GM19324 (cell line): ENCODE measurements around the gene MRC2.
"Not testable (repeated sequence)": the region's sequence is repeated elsewhere in the genome, so short reads cannot be mapped to it uniquely, and the experiment has no call there.

ENCODE experiments used
- ATAC-seq: cut with Tn5 transposase; IDR thresholded peaks from one replicate; pipeline ENCODE4 v1.9.1; 2021; ENCODE audit warnings: mild to moderate bottlenecking, moderate library complexity; ENCODE audit not compliant: unreplicated experiment, low FRiP score

The MRC2 gene

GRCh38 chr17:62627219-62627903, at the start of gene MRC2:
Gene MRC2, plus strand, starts transcription at chr17:62627670. Its CDS starts 133 bp downstream, at chr17:62627803.
- ATAC-seq = no peak

- no peak for ATAC-seq
These were observed 48.5 kb upstream of the MRC2 start for GRCh38 chr17:62578757-62579487.

- no peak for ATAC-seq
These were observed 46.5 kb upstream of the MRC2 start for GRCh38 chr17:62580947-62581346.

GRCh38 chr17:62581764-62582163, 45.7 kb upstream of the MRC2 start:
- ATAC-seq = no peak

- ATAC-seq = no peak
These were observed 39.9 kb upstream of the MRC2 start for GRCh38 chr17:62587554-62587953.

- ATAC-seq = no peak
These were observed 39.4 kb upstream of the MRC2 start for GRCh38 chr17:62588109-62588508.

GRCh38 chr17:62591333-62591732, 36.1 kb upstream of the MRC2 start:
- no peak for ATAC-seq

- not testable (repeated sequence) for ATAC-seq
These were observed 35.6 kb upstream of the MRC2 start for GRCh38 chr17:62591822-62592221.

GRCh38 chr17:62592341-62593099, 35.0 kb upstream of the MRC2 start:
- no peak for ATAC-seq

GRCh38 chr17:62595484-62595883, 32.0 kb upstream of the MRC2 start:
- ATAC-seq = no peak

- ATAC-seq = no peak
These were observed 30.8 kb upstream of the MRC2 start for GRCh38 chr17:62596662-62597061.

GRCh38 chr17:62597150-62597549, 30.3 kb upstream of the MRC2 start:
- no peak for ATAC-seq

- ATAC-seq = no peak
These were observed 29.6 kb upstream of the MRC2 start for GRCh38 chr17:62597920-62598319.

- ATAC-seq = no peak
These were observed 27.4 kb upstream of the MRC2 start for GRCh38 chr17:62599964-62600657.

- no peak for ATAC-seq
These were observed 26.7 kb upstream of the MRC2 start for GRCh38 chr17:62600805-62601204.

- ATAC-seq = no peak
These were observed 26.0 kb upstream of the MRC2 start for GRCh38 chr17:62601471-62601870.

- not testable (repeated sequence) for ATAC-seq
These were observed 23.7 kb upstream of the MRC2 start for GRCh38 chr17:62603783-62604182.

- no peak for ATAC-seq
These were observed 21.9 kb upstream of the MRC2 start for GRCh38 chr17:62605588-62605987.

GRCh38 chr17:62611292-62611691, 16.2 kb upstream of the MRC2 start:
- no peak for ATAC-seq

- no peak for ATAC-seq
These were observed 15.7 kb upstream of the MRC2 start for GRCh38 chr17:62611728-62612127.

GRCh38 chr17:62612289-62612688, 15.2 kb upstream of the MRC2 start:
- not testable (repeated sequence) for ATAC-seq
